SH-SY5Y (cell line): ENCODE measurements around the gene TMEM209.

ENCODE experiments used
- GATA2 ChIP-seq: IDR thresholded peaks from 2 replicates; pipeline ENCODE4 v1.6.1; 2011; ENCODE audit warnings: mild to moderate bottlenecking, low read depth, low read length
- GATA3 ChIP-seq: IDR thresholded peaks from 2 replicates; pipeline ENCODE4 v1.6.1; 2011; ENCODE audit warnings: low read depth, mild to moderate bottlenecking, low read length, moderate library complexity

- no peak for TF ChIP-seq GATA2
- TF ChIP-seq GATA3 = no peak
Measured at GRCh38 chr7:130134726-130135125, 70.5 kb downstream of the TMEM209 start.
